NCI-H1092 treated with DMSO at 0.1 percent for 48 hours (cell line): ENCODE results near the gene CBL.

Source experiments
- DNase-seq: peaks from one replicate; lab custom pipeline; 2025; lab: John Stamatoyannopoulos, UW

The CBL gene

DNA sequence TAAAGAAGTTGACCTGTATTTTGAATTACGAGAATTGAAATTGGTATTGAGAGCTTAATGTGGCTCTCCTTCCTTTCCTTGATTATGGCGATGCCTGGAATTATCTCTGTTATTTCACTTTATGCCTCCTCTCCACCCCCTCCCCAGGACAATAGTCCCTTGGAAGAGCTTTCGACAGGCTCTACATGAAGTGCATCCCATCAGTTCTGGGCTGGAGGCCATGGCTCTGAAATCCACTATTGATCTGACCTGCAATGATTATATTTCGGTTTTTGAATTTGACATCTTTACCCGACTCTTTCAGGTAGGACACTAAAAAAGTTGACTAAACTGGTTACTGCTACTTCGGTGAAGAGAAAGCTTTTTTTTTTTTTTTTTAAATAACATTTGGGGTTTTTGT is 67.6 kb downstream of the CBL start:
- DNase-seq: no peak

GRCh38 chr11:119277660-119278059 is 71.5 kb downstream of the CBL start:
- DNase-seq: no peak

- no peak for DNase-seq
These were observed 76.4 kb downstream of the CBL start for GRCh38 chr11:119282495-119282894.

DNA sequence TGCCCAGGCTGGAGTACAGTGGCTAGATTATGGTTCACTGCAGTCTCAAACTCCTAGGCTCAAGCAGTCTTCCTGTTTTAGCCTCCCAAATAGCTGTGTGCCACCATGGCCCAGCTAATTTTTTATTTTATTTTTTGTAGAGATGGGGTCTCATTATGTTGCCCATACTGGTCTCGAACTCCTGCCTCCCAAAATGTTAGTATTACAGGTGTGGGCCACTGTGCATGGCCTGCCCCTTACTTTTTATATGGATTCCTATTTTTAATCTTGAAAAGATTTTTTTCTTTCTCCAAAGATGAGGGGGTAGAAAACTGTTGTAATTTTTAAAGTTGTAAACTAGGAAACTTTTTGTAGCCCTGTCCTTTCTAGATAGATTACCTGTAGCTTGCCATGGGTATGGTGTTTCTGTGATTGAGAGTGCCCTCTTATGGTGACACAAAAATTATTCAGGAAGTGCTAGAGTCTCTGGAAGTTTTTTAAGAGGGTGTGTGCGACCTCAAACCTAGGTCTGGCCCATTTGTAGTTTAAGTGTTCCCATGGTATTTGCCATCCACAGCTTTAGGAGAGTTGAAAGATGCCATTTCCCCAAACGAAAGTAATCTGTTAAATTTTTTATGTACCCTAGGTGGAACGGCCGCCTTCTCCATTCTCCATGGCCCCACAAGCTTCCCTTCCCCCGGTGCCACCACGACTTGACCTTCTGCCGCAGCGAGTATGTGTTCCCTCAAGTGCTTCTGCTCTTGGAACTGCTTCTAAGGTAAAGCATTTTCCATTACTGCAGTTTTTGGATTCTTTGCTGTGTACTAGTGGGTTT is 78.4 kb downstream of the CBL start:
- DNase-seq: peak; percentile 28

GRCh38 chr11:119285431-119285830 is 79.3 kb downstream of the CBL start:
- DNase-seq: no peak

- no peak for DNase-seq
These were observed 82.1 kb downstream of the CBL start for GRCh38 chr11:119288219-119288618.

- no peak for DNase-seq
These were observed 84.9 kb downstream of the CBL start for GRCh38 chr11:119290894-119291497.

GRCh38 chr11:119293461-119293860 is 87.3 kb downstream of the CBL start:
- no peak for DNase-seq

GRCh38 chr11:119295178-119295577 is 89.0 kb downstream of the CBL start:
- no peak for DNase-seq

DNA sequence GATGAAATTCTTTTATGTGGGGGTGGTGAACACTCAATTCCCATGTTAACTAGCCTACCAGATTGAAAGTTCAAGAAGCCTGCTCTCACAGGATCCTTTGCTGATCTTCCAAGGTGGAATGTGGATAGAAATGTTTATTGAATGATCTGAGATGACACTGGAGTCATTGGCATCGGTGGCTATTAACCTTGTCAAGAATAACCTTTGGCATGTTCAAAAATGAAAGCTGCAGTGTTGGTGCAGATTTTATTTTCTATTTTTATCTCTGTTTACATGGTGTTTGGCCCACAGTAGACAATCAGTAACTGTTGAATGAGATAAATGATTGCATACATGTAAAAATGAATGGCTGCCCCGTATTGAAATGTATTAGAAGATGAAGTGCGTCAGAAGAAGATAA is 91.8 kb downstream of the CBL start:
- DNase-seq: no peak

- no peak for DNase-seq
These were observed 92.6 kb downstream of the CBL start for GRCh38 chr11:119298726-119299125.

DNA sequence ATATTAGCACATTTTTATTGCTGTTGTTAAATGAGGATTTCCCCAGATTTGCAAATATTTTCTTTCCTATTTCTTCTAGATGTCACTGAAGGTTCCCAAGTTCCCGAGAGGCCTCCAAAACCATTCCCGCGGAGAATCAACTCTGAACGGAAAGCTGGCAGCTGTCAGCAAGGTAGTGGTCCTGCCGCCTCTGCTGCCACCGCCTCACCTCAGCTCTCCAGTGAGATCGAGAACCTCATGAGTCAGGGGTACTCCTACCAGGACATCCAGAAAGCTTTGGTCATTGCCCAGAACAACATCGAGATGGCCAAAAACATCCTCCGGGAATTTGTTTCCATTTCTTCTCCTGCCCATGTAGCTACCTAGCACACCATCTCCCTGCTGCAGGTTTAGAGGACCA is 93.3 kb downstream of the CBL start:
- no peak for DNase-seq

DNA sequence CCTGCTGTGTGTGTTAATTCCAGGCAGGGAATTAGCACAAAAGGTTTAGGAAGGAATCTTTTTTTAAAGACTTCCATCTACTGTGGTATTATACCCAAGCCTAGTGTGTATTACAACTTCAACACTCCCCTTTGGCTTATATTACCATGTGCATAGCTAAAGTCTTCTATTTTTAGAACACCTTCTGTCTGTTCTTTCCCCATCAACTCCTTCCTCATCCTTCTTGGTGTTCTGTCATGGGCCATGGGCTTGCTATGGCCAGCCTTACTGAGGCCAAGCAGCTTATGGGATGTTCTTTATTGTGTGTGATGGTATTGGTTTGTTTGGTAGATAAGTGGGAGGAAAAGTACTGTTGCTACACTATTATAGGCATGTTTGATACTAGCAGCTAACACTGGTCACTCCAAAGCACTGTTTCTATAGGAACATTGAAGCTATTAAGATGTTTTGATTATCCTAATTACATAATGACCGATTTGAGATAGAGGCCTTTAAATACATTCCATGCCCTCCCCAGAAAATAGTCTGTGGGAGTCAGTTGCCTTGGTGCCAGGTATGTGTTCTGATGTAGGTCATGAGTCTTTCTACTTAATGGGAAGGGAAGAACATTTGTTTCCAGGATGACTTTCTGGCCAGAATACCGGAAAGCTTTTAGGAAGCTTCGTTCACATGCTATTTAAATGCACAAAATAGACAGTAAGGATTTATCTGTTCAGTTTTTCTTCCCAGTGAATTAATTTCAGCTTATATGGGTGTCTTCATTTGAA is 94.2 kb downstream of the CBL start:
- no peak for DNase-seq

- DNase-seq: no peak
These were observed 97.1 kb downstream of the CBL start for GRCh38 chr11:119303227-119303718.

- no peak for DNase-seq
These were observed 99.6 kb downstream of the CBL start for GRCh38 chr11:119305556-119306372.

DNA sequence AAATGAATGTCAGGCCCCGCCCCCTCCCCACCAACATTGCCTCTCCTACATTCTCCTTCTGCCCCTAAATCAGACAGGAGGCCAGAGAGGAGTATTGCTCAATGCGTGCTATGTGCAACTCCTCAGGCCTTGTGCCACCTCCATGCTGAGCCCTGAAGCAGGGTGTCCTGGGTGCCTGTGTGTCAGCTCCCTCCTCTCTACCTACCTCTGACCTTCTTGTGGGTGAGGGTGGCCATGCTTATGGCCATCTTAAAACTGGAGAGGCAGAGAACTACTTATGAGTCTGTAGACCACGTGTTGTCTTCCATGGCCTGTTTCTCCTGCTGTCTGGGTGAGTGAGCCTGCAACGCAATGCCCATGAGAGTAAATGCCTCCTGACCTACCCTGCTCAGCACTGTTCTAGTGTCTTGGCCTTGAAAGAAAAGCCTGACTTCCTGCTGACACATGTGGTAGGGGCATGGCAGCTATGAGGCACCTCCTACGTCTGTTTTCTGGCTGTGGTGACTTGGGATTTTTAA is 100.3 kb downstream of the CBL start:
- DNase-seq: no peak

DNA sequence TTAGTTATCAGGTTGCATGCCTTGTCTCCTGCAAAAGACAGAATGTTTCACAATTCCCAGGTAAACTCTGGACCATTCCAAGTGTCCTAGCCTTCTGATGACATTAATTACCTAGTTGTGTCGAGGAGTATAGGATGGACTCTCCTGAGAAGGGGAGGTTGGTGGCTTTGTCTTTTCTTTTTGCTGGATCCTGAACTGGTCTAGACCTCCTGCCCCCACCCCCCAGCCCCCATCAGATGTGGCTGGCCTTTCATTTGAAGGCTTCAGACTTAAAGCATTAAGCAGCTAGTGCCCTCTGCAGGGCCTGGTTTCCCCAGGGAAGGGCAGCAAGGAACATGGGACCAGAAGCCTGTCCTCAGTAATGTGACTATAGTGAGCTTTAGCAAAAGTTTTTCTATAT is 101.1 kb downstream of the CBL start:
- DNase-seq: peak; percentile 5

- DNase-seq: no peak
These were observed 101.8 kb downstream of the CBL start for GRCh38 chr11:119307974-119308373.

DNA sequence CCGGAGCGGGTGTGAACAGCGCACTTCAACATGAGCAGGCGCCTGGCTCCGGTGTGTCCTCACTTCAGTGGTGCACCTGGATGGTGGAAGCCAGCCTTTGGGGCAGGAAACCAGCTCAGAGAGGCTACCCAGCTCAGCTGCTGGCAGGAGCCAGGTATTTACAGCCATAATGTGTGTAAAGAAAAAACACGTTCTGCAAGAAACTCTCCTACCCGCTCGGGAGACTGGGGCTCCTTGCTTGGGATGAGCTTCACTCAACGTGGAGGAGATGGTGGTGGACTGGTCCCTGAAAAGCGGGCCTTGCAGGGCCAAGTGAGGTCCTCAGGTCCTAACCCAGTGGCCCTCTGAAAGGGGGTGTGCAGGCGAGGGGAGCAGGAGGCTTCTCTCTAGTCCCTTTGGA is 103.3 kb downstream of the CBL start:
- no peak for DNase-seq

DNA sequence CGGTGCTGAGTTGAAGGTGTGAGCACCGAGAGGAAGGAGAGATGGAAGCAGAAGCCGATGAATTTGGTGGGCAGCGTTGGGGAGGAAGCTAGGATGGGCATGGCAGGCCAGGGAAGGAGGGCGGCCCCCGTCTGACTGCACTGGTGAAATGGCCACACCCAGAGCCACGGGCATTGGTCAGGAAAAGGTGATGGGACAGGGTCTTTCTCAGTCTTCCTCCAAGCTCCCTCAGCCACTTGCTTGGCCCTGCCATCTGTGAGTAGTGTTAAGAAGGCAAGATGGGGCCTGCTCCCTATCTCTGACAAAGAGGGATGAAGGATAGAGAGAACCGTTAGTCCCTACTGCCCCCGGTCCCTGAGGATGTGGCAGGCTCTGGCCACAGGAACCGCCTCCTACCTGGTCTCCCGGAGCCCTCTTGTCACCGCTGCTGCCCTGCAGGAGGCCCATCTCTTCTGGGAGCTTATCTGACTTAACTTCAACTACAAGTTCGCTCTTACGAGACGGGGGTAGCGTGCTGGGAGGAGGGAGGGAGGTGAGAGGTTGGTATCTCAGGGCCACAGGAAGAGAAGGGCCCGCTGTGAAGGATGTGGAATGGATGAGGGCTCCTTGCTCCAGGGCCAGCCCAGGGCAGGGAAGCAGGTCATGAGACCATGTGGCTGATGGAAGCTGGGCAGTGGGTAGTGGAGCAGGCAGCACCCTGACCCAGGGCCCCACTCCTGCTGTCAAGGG is 104.0 kb downstream of the CBL start:
- no peak for DNase-seq

- DNase-seq: no peak
These were observed 104.5 kb downstream of the CBL start for GRCh38 chr11:119310682-119311052.
